K562 (cell line): ENCODE measurements around the gene MAP3K12. TPM values are rescaled to one million over a fixed set of nuclear protein-coding genes. Genes with fewer than 3 reads are reported as not detected.
A peak's percentile ranks its signal among the peaks of the same experiment; 100 is the strongest.

Experiments used
- ATF7 ChIP-seq: fragments of 450-650 bp; IDR thresholded peaks from 2 replicates; pipeline ENCODE4 v1.7.1; 2014; ENCODE audit warnings: mild to moderate bottlenecking, moderate library complexity
- CBX3 ChIP-seq, 2 experiments: IDR thresholded peaks; 1 replicate in 1 of 2; 2 replicates in 1 of 2; pipeline ENCODE4 v1.6.1; 2012; ENCODE audit warnings: inconsistent platforms in 2 of 2, low read length in 2 of 2, borderline replicate concordance in 1 of 2, control low read depth in 1 of 2
- CHCHD3 ChIP-seq: fragments of 250-450 bp; sonication (Bioruptor Pico); IDR thresholded peaks from 2 replicates; pipeline ENCODE4 v2.1.2; 2022; ENCODE audit warnings: mild to moderate bottlenecking
- E2F5 ChIP-seq: sonication (generic); formaldehyde crosslinking; IDR thresholded peaks from 2 replicates; pipeline ENCODE4 v1.8.0; 2022; ENCODE audit warnings: mild to moderate bottlenecking, missing genetic modification reagents
- EP300 ChIP-seq: IDR thresholded peaks from 2 replicates; pipeline ENCODE4 v1.6.1; 2012; ENCODE audit warnings: low read length, improper control_type of control experiment
- ETV5 ChIP-seq: sonication (generic); formaldehyde crosslinking; IDR thresholded peaks from 2 replicates; pipeline ENCODE4 v1.4.0; 2020; ENCODE audit warnings: low read depth, mild to moderate bottlenecking, missing genetic modification reagents
- FOSL1 ChIP-seq: fragments of 200-800 bp; sonication (Bioruptor generic); conservative IDR thresholded peaks from 2 replicates; pipeline ENCODE4 v1.6.1; 2016; ENCODE audit warnings: missing genetic modification characterization, missing compliant biosample characterization
- GTF2E2 ChIP-seq: fragments of 200-800 bp; sonication (Bioruptor generic); IDR thresholded peaks from 2 replicates; pipeline ENCODE4 v1.6.1; 2016; ENCODE audit warnings: missing genetic modification characterization, missing compliant biosample characterization
- HDAC2 ChIP-seq: fragments of 450-650 bp; IDR thresholded peaks from 2 replicates; pipeline ENCODE4 v1.6.1; 2016; ENCODE audit warnings: mild to moderate bottlenecking
- HMG20A ChIP-seq: fragments of 450-650 bp; formaldehyde crosslinking; conservative IDR thresholded peaks from 2 replicates; pipeline ENCODE4 v1.4.0; 2020; ENCODE audit warnings: mild to moderate bottlenecking, mixed read lengths
- NFRKB ChIP-seq: fragments of 450-650 bp; IDR thresholded peaks from 2 replicates; pipeline ENCODE4 v1.6.1; 2016; ENCODE audit warnings: low read depth
- NRF1 ChIP-seq, 2 experiments: fragments of 450-650 bp; IDR thresholded peaks in 1 of 2; conservative IDR thresholded peaks in 1 of 2; 2 replicates each; pipeline ENCODE4 v1.6.1; 2014; ENCODE audit warnings: mild to moderate bottlenecking in 2 of 2
- TAF1 ChIP-seq: IDR thresholded peaks from 2 replicates; pipeline ENCODE4 v1.6.1; 2011; ENCODE audit warnings: mild to moderate bottlenecking, low read length, moderate library complexity; ENCODE audit not compliant: insufficient read depth, control insufficient read depth, severe bottlenecking; ENCODE audit errors: extremely low read depth
- TOE1 ChIP-seq, 2 experiments: fragments of 450-650 bp in 1 of 2; sonication (generic) in 1 of 2; formaldehyde crosslinking in 1 of 2; IDR thresholded peaks; 2 replicates each; pipeline versions ENCODE4 v1.7.1 to v1.8.0; 2016 to 2022; ENCODE audit warnings: borderline replicate concordance in 2 of 2, mild to moderate bottlenecking in 2 of 2, antibody characterized with exemption in 1 of 2, inconsistent platforms in 1 of 2, low read depth in 1 of 2, missing genetic modification reagents in 1 of 2, moderate library complexity in 1 of 2
- ZBTB5 ChIP-seq: fragments of 450-650 bp; IDR thresholded peaks from 2 replicates; pipeline ENCODE4 v1.6.1; 2017; ENCODE audit warnings: antibody characterized with exemption
- ZFP36 ChIP-seq: fragments of 150-350 bp; IDR thresholded peaks from 2 replicates; pipeline ENCODE4 v1.6.1; 2018; ENCODE audit warnings: low read length, low read depth; ENCODE audit not compliant: partially characterized antibody
- ZNF311 ChIP-seq: fragments of 250-450 bp; sonication (Bioruptor Pico); IDR thresholded peaks from 2 replicates; pipeline ENCODE4 v1.4.0; 2020; ENCODE audit warnings: mild to moderate bottlenecking, moderate library complexity
- polyA plus RNA-seq, 8 experiments: library from polyadenylated mRNA; depleted of rRNA in 4 of 8; stranded (reverse) in 5 of 8; unstranded in 3 of 8; fragments of >200 nt; fragmentation: Nextera tagmentation in 2 of 8; fragmentation: Illumina TruSeq in 1 of 8; extraction: Ambion mirVana in 2 of 8; extraction: Trizol in 1 of 8; gene quantifications; 2 replicates each; pipeline versions ENCODE4 v1.2.1 to v1.2.3, GENCODE V29; 2011 to 2014; ENCODE audit warnings: inconsistent platforms in 1 of 8, missing spikeins in 1 of 8
- total RNA-seq, 7 experiments: library from RNA; depleted of rRNA in 6 of 7; stranded (reverse); fragments of >200 nt in 6 of 7; fragmentation: Illumina TruSeq in 2 of 7; extraction: Trizol in 2 of 7; gene quantifications; 2 replicates each; pipeline versions ENCODE4 v1.2.1 to v1.2.3, GENCODE V29; 2011 to 2021; ENCODE audit warnings: low replicate concordance in 1 of 7
- TF ChIP-seq, protein P1 (sequence below), 3 experiments: fragments of 200-800 bp in 1 of 3; fragments of 250-450 bp in 1 of 3; fragments of 450-650 bp in 1 of 3; sonication (Bioruptor Pico) in 1 of 3; sonication (Bioruptor generic) in 1 of 3; formaldehyde crosslinking in 1 of 3; IDR thresholded peaks; 2 replicates each; pipeline versions ENCODE4 v1.6.1 to v1.8.0; 2016 to 2022; ENCODE audit warnings: mild to moderate bottlenecking in 2 of 3, missing genetic modification characterization in 2 of 3, missing compliant biosample characterization in 1 of 3, moderate library complexity in 1 of 3
- TF ChIP-seq, protein P2 (sequence below): fragments of 250-450 bp; sonication (Bioruptor Pico); IDR thresholded peaks from 2 replicates; pipeline ENCODE4 v1.5.0; 2021

Gene MAP3K12
- total and polyA plus RNA-seq, 9 of the 15 experiments (the other 6 are each of a cell fraction or from before 2014, with no cell fraction given), result 0.10 to 2.4 (median 1.6) TPM

DNA sequence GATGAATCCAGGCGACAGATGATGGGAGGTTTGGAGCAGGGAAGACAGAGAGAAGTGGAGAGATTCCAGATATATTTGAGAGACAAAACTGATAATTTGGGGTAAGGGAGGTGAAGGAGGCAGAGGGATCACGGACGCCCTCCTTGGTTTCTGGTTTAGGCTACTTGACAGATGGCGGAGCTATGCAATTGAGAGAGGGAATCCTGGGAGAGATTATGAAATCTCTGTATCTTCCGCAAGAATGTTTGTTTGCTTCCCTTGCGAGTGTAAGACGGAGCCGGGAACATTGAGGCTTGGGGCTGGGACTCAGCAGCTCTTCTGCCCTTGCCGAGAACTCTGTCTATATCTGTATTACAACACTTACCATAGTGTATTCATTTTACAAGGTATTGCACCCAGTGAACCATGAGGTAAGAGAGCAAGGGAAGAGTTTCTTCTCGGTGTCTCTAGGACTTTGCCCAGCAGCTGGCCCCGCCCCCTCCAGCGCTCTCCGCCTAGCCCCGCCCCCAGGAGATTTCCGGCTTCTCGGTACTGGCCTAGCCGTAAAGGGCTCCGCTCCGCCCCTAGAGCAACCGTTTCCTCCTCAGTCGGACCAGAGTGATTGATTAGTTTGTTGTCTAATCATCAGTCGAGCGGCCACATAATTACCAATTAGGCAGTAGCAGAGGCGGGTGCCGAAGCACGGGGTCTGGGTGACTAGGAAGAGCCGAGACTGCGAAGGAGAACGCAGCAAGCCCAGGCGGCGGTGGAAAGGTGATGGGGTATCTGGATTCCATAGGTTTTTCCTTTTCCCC lies 58.0 kb downstream of the MAP3K12 start, which contains the start of gene PRR13 (continued):
- TF ChIP-seq E2F5 (no peak), NRF1 (conservative IDR thresholded peaks at IDR 0.05 in 1 of 2, IDR thresholded peaks at IDR 0.05 in 1 of 2) (peak in 1 of 2 experiments; percentile 51; a peak in 2 of 4 replicates), CHCHD3 (CRISPR knock-in tag) (0 out of 2 replicates have a peak, but pooled peaks have one; percentile 14), ETV5 (CRISPR knock-in tag) (0 out of 2 replicates have a peak, but pooled peaks have one; percentile 30), TAF1 (peak; percentile 94), NFRKB (peak; percentile 98), HDAC2 (peak; percentile 83), TOE1 (IDR thresholded peaks at IDR 0.05; ENCODE audit: borderline replicate concordance) (peak; percentile 57), TOE1 (CRISPR knock-in tag; IDR thresholded peaks at IDR 0.05; ENCODE audit: borderline replicate concordance, low read depth) (no peak), ZNF311 (0 out of 2 replicates have a peak, but pooled peaks have one; percentile 31), EP300 (peak; percentile 33), CBX3 (IDR thresholded peaks at IDR 0.05; ENCODE audit: borderline replicate concordance in 1 of 2, low read length in 2 of 2) (peak in 1 of 2 experiments; percentile 70; a peak in 1 of 3 replicates), GTF2E2 (peak; percentile 91; the same call in 1 of the 2 replicates), ZBTB5 (peak; percentile 75), ZFP36 (no peak), FOSL1 (tag) (peak; percentile 60), HMG20A (no peak), ATF7 (peak; percentile 66)
- TF ChIP-seq, protein P1, sequence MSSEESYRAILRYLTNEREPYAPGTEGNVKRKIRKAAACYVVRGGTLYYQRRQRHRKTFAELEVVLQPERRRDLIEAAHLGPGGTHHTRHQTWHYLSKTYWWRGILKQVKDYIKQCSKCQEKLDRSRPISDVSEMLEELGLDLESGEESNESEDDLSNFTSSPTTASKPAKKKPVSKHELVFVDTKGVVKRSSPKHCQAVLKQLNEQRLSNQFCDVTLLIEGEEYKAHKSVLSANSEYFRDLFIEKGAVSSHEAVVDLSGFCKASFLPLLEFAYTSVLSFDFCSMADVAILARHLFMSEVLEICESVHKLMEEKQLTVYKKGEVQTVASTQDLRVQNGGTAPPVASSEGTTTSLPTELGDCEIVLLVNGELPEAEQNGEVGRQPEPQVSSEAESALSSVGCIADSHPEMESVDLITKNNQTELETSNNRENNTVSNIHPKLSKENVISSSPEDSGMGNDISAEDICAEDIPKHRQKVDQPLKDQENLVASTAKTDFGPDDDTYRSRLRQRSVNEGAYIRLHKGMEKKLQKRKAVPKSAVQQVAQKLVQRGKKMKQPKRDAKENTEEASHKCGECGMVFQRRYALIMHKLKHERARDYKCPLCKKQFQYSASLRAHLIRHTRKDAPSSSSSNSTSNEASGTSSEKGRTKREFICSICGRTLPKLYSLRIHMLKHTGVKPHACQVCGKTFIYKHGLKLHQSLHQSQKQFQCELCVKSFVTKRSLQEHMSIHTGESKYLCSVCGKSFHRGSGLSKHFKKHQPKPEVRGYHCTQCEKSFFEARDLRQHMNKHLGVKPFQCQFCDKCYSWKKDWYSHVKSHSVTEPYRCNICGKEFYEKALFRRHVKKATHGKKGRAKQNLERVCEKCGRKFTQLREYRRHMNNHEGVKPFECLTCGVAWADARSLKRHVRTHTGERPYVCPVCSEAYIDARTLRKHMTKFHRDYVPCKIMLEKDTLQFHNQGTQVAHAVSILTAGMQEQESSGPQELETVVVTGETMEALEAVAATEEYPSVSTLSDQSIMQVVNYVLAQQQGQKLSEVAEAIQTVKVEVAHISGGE (CRISPR knock-in tag; IDR thresholded peaks at IDR 0.05), result peak in 1 of 3 experiments; percentile 25; a peak in 1 of 6 replicates
- TF ChIP-seq, protein P2, sequence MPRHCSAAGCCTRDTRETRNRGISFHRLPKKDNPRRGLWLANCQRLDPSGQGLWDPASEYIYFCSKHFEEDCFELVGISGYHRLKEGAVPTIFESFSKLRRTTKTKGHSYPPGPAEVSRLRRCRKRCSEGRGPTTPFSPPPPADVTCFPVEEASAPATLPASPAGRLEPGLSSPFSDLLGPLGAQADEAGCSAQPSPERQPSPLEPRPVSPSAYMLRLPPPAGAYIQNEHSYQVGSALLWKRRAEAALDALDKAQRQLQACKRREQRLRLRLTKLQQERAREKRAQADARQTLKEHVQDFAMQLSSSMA (CRISPR knock-in tag), result peak; percentile 64; the same call in 1 of the 2 replicates
